BE2C (cell line): Measurements from ENCODE around the gene ELMO1.

ENCODE experiments used
- DNase-seq: peaks from one replicate; pipeline ENCODE4 v3.0.0-alpha.2; 2020
- H3K27me3 ChIP-seq: fragments of 250-450 bp; sonication (Bioruptor Pico); 2 replicates; pipeline ENCODE4 v1.5.1; 2020; ENCODE audit warnings: mild to moderate bottlenecking
- H3K36me3 ChIP-seq: fragments of 250-450 bp; sonication (Bioruptor Pico); 2 replicates; pipeline ENCODE4 v1.5.1; 2020; ENCODE audit warnings: mild to moderate bottlenecking
- H3K4me1 ChIP-seq: fragments of 250-450 bp; sonication (Bioruptor Pico); 2 replicates; pipeline ENCODE4 v1.5.1; 2020
- H3K4me3 ChIP-seq: 2 replicates; pipeline ENCODE4 v1.5.1; 2011; ENCODE audit warnings: low read depth, low read length
- H3K9me3 ChIP-seq: fragments of 250-450 bp; sonication (Bioruptor Pico); 2 replicates; pipeline ENCODE4 v1.5.1; 2020
- CTCF ChIP-seq: IDR thresholded peaks from 2 replicates; pipeline ENCODE4 v1.5.1; 2012; ENCODE audit warnings: mild to moderate bottlenecking, low read depth, low read length

Gene ELMO1

GRCh38 chr7:37491919-37492694 lies 43.4 kb upstream of the ELMO1 start:
- Histone ChIP-seq H3K9me3 (no peaks in the 10 kb centered on the region), H3K4me1 (no peaks in the 10 kb centered on the region), H3K27me3 (no peaks in the 10 kb centered on the region), H3K36me3 (no peaks in the 10 kb centered on the region), H3K4me3 (no peak overlapping the region)
- TF ChIP-seq CTCF, result no peak; the same call in 1 of the 2 replicates
- DNase-seq, result peak; percentile 15

- H3K4me3 ChIP-seq, result no peak overlapping the region
- TF ChIP-seq CTCF, result no peak
- H3K36me3 ChIP-seq, result no peaks in the 10 kb centered on the region
- H3K9me3 ChIP-seq, result no peaks in the 10 kb centered on the region
- DNase-seq, result no peak
- no peaks in the 10 kb centered on the region for H3K4me1 ChIP-seq
- H3K27me3 ChIP-seq, result no peaks in the 10 kb centered on the region
Measured at GRCh38 chr7:37489703-37490102, 41.0 kb upstream of the ELMO1 start.

GRCh38 chr7:37488163-37488764 lies 39.6 kb upstream of the ELMO1 start:
- Histone ChIP-seq H3K4me3 (no peak overlapping the region), H3K4me1 (no peaks in the 10 kb centered on the region), H3K9me3 (no peaks in the 10 kb centered on the region), H3K27me3 (no peaks in the 10 kb centered on the region), H3K36me3 (no peaks in the 10 kb centered on the region)
- TF ChIP-seq CTCF, result no peak
- no peak for DNase-seq

GRCh38 chr7:37484426-37485073 lies 35.9 kb upstream of the ELMO1 start:
- H3K4me3 ChIP-seq, result no peak overlapping the region
- no peaks in the 10 kb centered on the region for H3K27me3 ChIP-seq
- no peaks in the 10 kb centered on the region for H3K4me1 ChIP-seq
- no peak for TF ChIP-seq CTCF
- no peak for DNase-seq
- H3K36me3 ChIP-seq, result no peaks in the 10 kb centered on the region
- H3K9me3 ChIP-seq, result no peaks in the 10 kb centered on the region

GRCh38 chr7:37483627-37484026 lies 35.0 kb upstream of the ELMO1 start:
- H3K9me3 ChIP-seq, result no peaks in the 10 kb centered on the region
- no peak for DNase-seq
- no peak overlapping the region for H3K4me3 ChIP-seq
- H3K27me3 ChIP-seq, result no peaks in the 10 kb centered on the region
- H3K36me3 ChIP-seq, result no peaks in the 10 kb centered on the region
- no peak for TF ChIP-seq CTCF
- H3K4me1 ChIP-seq, result no peaks in the 10 kb centered on the region

GRCh38 chr7:37482953-37483352 lies 34.3 kb upstream of the ELMO1 start:
- TF ChIP-seq CTCF, result no peak
- no peaks in the 10 kb centered on the region for H3K27me3 ChIP-seq
- no peaks in the 10 kb centered on the region for H3K9me3 ChIP-seq
- no peaks in the 10 kb centered on the region for H3K36me3 ChIP-seq
- DNase-seq, result no peak
- H3K4me1 ChIP-seq, result no peaks in the 10 kb centered on the region
- H3K4me3 ChIP-seq, result no peak overlapping the region
